NCI-H345 treated with DMSO at 0.1 percent for 48 hours (cell line): ENCODE measurements around the gene HACD2.

Experiments
- DNase-seq: peaks from one replicate; lab custom pipeline; 2025; ENCODE audit not compliant: unreplicated experiment; lab: John Stamatoyannopoulos, UW

The HACD2 gene, protein sequence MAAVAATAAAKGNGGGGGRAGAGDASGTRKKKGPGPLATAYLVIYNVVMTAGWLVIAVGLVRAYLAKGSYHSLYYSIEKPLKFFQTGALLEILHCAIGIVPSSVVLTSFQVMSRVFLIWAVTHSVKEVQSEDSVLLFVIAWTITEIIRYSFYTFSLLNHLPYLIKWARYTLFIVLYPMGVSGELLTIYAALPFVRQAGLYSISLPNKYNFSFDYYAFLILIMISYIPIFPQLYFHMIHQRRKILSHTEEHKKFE

DNA sequence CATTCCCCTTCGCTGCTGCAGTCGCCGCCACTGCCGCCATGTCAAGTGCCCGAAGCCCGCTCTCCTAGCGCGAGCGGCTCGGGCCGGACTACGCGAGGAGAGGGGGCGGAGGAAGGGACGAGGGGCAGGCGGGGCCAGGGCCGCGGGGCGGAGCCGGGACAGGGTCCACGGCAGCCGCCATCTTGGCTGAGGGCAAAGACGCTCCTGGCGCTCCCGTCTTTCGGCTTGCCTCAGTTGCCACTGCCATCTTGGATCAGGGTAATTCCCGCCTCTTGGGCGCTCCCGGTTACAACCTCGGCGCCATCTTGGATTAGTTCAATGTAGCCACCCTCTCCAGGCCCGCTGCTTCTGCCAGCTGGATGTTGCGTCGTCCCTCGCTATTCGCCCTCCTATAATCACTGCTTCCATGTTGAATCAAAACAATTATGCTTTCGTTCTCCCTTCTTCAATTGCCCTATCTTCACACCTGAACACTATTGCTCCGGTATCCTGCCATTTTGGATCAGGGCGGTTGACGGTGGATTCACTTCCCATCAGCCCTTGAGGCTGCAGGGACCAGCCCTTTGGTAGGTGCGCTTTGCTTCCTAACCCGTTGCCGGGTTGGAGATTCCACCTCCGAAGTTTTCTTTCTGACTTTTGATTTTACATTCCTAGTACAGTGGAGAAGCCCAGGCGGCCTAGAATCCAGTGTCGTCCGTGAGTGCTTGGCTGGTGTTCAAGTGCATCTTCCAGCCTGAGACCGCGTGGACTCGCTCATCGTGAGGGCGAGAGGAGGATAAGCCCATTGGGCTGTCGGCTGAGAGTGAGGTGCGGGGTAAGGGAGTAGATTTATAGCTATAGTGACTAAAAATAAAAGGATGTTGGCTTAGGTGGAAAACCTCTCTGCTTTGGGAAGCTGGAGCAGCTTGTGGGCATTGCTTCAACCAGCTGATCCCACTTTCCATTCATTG lies at the start of gene HACD2:
Gene HACD2 (minus strand): TSS at position 66 of the 950 bp plus-strand sequence. CDS start 26 bp downstream, at position 40.
- DNase-seq = peak; percentile 95

DNA sequence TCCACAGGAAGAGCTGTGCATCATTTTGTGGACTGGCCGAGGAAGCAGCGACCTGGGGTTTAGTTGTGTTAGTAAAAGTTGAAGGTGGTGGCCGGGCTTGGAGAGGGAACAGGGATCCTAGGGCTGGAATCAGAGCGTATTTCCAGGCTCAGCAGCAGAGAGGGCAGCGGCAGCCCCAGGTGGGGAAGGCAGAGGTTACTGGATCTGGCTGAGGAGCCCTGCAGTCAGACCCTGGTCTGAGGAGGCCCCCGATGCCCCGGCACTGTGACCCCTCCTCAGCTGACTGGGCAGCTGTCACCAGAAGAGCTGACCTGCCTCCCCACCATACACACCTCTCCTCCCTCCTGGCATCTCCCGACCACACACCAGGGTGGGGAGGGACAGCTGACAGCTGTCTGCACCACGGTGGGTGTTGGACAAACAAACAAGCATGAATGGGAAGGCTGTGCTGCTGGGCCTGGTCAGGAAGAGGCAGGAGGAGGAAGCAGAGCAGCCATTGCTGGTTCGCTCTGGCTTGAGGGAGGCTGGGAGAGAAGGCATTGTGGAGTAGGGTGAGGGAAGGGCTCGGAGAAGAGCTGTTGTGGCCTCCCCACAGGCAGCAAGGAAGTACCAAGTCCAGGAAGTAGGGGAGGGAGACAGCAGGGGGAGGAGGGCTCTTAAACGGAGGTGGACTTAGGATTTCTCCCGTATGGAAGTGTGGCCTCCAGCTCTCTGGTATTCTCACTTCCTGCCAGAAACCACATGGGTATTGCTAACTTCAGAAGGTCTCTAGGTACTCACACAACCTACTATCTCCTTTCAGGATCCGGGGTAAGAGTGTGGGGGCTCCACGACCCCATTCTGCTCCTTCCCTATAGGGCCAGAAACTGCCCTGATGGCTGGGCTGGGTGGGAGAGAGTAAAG lies 49.5 kb upstream of the HACD2 start:
- DNase-seq = no peak

DNA sequence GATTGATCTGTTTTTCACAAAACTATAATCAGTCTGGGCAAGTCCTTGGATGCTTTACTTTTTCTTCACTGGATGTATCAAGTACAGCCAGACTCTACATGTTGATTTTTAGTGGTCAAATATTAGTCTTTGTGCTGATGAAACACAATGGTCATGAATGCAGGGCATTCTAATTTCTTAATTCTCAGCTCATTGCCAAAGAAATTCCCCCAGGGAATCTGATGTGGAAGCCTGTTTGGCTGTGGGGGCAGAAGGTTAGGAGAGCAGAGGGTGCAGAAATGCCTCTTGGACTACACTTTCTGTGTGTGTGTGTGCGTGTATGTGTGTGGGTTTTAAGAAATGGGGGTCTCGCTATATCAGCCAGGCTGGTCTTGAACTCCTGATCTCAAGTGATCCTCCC lies 48.7 kb upstream of the HACD2 start:
- no peak for DNase-seq

DNA sequence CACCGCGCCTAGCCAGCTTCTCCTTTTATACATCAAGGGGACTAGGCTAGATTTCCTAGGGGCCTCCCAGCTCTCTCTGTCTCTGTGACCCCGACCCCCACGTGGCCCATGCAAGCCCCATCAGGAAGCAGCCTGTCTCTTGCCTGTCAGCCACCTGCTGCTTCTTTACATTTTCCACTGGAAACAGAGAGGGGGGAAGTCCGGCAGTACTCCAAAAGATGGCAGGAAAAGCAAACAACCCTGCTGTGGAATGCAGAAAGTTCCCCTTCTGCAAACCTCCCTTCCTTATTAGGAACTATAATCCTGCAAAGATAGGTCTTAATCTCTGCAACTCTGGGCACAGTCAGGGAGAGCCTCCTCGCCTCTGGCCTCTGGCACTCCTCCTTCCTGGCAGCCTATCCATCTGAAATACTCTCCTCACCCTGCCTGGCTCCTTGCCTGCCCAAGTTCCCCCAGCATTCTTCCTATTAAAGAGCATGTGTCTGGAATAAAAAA lies 47.4 kb upstream of the HACD2 start:
- no peak for DNase-seq

DNA sequence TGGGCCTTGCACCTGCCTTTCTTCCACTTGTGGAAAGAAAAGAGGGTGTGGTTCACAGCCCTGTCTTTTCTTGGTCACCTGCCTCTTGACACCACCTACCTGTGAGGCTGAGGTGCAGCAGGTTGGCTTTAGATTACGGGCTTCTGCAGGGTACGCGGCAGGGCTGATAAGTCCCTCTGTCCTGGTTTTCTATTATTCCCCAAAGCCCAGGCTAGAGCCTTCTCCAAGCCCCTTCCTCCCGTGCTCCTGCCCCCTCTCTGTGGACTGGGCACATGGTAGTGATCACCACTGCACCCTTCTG lies 44.8 kb upstream of the HACD2 start:
- DNase-seq = no peak

DNA sequence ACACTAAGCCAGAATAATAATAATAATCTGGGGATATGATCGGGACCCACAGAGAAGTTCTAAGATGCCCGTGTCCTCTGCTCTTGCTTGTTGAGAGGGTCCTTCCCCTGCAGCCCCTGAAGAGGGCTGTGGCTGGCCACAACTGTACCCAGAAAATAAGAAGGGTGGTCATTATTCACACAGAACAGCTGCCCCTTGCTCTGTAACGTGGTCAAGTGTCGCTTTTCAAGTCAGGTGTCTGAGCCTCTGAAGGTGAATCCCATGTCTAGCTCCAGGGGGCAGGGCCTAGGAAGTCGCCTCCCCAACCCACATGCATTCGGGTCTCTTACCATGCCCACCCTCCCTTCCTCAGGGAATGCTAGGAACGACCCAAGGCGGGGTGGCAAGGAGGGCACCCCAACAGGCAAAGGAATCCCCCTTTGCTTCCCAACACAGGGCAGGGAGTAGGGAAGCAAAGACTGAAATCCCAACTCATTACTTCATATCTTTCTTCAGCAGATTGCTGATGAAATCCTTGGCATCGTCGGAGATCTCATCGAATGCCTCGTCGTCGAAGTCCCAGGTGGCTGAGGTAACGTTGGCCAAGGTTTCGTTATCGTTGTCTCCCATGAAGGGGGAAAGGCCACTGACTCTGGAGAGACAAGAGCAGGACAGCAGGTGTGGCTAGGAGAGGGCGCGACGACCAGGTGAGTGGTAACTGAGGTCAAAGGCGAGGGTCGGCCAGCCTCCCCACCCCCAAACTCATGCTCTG lies 44.3 kb upstream of the HACD2 start:
- no peak for DNase-seq

DNA sequence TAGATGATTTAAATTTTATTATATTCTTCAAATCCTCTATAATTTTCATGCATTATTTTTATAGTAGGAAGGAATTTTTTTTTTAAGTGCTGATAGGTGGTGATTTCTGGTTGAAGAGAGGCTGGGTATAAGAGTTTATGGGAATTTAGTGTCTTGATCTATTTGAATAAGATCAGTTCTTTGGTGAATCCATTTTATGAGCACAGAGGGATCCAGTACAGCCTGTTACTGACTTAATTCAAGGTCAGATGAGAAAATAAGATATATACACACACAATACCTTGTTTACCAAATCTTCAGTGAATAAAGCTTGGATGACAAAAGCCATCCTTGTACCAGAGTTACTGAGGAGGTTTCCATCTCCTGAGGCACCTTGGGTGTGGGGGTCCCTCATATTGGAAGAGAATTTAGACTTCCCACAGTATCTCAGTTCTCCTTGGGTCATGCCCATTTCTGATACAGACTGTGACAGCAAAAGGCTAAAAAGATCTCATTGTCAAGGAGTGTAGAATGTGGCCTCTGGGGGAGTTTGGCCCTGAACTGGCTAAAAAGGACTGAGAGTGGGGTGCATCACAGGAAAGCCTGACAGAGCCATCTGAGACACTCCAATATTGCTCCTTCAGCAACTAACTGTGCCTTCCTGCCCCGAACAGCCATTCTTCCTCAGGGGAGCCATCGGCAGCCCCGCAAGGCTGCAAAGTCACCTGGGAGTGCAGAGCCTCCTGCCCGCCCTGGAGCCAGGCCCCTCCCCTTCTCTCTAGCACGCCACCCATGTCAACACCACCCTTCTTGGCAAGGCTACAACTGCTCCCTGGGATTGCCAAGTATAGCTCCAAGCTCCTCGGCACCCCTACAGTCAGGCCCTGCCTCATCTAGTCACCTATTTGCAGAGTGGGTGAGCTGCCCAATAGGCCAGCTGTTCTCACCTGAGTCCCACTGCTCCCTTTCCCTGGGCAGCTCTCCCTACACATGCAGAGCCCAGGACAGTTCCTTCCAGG lies 43.1 kb upstream of the HACD2 start:
- no peak for DNase-seq

DNA sequence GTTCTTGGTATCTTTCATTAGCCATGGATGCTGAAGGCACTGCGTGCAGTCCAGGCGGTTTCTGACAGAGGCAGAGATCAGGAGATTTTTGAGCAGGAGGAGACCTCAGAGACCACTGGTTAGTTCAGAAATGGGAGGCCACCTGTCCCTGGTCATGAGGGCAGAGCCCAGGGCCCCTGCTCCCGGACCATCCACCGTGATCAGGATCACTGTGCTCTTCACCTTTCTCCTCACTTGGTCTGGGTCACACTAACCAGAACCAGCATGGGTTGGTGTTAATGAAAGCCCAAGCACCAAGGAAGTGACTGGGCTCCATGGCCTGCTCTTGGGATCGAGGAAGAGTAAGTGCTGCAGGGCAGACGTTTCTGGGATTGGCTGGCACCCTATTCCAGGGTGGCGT lies 42.0 kb upstream of the HACD2 start:
- DNase-seq = no peak

DNA sequence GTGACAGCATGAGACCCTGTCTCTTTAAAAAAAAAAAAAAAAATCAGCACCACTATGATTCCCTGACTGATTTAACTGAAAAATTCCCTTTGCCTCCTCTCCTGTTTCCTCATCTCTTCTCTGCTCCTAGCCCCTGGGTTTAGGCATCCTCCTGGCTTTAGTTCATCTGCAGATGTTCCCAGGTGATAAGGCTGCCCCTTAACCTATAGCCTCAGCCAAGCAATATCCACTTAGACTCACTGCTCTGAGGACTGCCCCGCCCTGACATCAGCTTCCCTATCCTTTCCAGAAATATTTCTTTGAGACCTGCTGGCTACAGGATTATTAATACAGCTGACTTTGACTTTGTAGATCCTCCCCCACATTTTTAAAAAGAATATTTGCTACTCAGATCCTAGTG lies 39.4 kb upstream of the HACD2 start:
- DNase-seq = no peak

DNA sequence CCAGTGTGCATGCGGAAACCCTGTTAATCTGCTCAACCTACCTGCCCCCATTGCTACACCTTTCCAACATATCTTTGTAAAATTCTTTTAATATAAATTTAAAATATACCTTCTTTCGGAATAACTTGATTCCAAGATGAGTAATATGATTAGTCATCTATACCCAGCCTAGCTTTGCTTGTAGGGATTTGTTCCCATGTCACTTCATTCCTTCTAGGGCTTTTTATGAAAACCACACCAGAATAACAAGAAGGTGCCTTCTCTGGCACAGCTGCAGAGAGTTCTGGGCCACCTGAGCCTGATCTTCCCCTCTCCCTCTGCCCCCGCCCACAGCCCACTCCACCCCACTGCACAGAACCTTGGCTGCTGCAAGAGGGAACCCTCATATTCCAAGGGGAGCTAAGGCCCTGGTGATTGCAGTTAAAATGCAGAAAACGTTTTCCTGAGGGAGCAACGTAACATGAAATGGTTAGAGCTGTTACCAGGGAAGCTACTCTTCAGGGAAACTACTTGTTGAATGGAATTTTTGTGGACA lies 38.6 kb upstream of the HACD2 start:
- DNase-seq = no peak

DNA sequence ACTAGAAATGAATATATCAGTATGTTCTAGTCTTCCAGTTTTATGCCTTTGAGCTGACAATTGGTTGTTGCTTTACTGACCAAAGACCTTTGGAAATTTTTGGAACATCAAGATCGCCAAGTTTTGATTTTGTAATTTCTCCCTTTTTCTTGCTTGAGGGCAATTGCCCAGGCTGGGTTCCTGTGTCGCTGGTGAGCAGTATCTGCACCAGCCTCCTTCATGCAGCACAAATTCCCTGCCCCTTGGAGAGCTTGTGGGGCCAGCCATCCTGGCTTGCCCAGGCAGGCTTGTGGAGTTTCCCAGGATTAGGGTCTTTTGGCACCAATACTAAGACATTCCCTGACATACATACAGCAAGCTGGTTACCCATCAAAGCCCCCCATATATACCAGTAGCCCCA lies 37.9 kb upstream of the HACD2 start:
- no peak for DNase-seq

DNA sequence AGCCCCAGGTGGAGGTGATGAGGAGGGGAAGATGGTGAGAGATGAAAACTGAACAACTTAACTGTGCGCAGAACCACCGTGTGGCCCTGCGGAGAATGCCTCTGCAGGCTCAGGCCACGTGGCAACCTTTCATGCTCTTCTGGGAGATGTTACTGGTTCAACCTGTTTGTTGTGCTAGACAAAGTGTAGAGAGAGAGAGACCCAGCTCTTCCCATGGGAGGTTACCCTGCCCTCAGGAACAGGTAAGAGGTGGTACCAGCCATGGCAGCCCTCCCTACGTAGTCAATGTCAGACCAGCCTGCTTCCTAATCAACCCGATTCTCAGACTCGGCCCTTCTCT lies 37.0 kb upstream of the HACD2 start:
- no peak for DNase-seq

DNA sequence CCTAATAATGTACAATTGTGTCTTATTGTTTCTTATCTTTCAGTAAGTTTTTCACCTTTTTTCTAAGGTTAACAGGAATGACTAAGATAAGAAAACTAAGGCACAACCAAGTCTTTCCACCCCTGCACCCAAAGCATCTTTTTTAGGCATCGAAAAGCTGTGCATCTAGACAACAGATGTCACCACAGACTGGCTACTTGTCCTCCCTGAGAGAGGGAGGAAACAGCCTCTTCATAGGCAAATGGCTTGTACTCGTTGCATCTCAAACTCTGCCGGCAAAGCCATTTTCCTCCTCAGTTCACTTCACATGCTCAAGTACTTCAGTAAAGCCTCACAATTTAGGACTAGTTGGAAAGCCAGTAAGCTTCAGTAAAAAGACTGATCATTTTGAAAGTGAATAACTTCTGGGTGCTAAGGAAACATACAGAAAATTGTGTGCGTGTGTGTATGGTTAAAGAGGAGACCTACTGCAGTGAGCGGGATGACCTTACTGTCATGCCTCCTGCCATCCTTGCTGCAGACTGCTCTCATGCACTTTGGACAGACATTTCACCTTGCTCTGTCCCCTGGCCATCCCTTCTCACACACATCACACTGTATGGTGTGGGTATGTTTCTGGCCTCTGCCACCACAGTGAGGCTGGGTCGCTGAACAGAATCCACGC lies 36.5 kb upstream of the HACD2 start:
- no peak for DNase-seq

DNA sequence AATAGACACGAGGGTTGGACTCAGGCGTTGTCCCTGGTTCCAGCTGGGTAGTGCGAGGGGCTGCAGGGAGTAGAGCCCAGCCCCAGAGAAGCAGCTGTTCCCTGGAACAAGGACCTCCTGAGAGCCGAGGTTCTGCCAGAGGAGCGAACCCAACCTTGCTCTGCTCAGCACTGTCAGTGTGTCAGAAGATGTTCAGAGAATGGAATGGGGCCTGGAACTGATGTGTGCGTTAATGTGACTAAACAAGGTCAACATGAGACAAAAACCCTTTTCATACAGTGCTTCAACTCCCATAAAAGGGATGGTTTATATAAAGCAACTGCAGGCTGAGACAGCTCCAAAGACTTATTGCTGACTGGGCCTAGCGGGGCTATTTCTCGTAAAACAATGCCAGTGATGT lies 35.5 kb upstream of the HACD2 start:
- no peak for DNase-seq

DNA sequence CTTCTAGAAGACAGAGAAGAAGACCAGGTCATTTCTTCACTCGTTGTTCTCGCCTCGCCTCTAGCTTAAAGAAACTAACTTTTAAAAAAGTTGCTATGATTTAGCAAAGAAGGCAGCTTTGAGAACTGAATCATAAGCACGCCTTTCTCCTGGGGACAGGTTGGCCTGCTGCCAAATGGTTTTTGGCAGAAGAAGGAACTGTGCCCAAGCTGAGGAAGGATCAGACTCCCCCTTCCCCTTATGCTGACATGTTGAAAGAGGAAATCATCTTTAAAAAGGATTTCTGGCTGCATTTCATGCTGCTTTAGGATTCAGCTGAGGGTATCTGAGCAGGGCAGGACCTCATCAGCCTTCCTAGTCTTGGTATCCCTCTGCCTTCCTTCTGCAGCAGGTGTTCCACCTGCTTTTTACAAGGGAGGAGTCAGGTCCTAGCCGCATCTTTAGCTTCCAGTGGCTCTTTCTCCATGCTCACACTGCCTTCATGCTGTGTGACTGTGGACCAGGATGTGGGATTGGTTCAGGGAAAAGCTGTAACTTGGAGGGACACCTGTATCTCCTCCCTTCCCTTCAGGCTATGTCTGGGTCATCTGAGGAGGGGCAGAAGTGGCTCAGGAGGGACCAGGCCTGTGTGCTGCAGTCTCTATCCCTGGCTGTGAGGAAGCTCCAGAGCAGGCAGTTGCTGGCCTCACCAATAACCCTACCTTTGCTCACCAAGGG lies 34.1 kb upstream of the HACD2 start:
- DNase-seq = no peak

DNA sequence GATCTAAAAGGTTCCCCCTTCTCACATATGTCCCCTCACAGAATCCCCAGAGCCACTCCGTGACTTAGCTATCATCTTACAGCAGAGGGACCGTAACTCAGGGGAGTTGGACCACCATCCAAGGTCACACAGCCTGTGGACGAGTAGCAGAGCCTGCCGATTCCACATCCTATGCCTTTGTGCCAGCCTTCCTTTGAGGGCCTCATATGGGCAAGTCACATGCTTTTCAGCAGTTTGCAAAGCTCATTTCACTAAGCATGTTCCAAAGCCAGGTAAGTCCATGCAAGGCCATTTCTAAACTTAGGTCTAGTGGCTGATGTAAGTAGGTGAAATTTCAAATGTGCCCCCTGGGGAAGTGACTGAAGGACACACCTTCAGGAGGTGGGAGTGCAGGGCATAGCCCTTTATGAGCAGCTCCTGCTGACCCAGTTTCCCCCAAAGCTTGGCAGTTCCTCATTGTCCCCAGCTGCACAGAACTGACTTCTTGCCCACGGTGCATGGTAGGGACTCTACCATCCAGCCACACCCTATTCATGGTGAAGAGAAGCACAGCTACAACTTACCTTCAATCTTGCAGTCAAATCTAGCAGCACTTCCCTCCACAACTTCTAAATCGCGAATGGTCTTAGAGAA lies 33.3 kb upstream of the HACD2 start:
- DNase-seq = no peak

DNA sequence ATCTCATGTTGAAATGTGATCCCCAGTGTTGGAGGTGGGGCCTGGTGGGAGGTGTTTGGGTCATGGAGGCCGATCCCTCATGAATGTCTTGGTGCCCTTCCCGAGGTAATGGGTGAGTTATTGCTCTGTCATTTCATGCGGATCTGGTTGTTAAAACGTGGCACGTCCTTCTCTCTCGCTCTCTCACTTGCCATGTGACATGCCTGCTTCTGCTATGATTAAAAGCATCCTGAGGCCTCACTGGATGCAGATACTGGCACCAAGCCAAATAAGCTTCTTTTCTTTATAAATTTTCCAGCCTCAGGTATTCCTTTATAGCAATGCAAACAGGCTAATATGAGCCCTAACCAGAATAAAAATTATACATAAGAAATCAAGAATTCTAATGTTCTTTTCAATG lies 31.7 kb upstream of the HACD2 start:
- no peak for DNase-seq

DNA sequence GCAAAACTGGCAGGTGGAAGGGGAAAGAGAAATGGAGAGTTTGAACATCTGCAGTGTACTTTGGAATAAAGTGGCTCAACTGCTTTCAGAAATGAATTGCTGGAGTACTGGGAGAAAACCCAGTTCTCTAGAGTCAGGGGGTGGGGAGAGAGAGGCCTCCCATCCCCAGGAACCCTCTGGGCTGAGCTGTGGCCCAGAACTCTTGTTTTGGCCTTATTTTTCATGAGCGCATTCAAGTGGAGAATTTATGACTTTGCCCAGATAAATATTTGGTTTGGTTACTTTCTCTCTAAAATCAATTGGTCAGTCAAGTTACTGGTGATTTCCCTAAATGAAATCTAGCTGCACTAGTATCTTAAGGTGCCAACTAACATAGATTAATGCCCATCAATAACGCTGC lies 28.7 kb upstream of the HACD2 start:
- no peak for DNase-seq
